Activated B cell treated with CpG ODN at 0.5 μM for 24 hours (primary cell): Measurements from ENCODE around the gene TNK1. TPM values are rescaled to one million over a fixed set of nuclear protein-coding genes. Genes with fewer than 3 reads are reported as not detected.
A peak's percentile ranks its signal among the peaks of the same experiment; 100 is the strongest.

Source experiments
- ATAC-seq: fragments of 200-7000 bp; cut with Tn5 transposase; one replicate; pipeline ENCODE4 v1.10.0; 2021; ENCODE audit warnings: low read depth, mild to moderate bottlenecking, moderate library complexity
- CTCF ChIA-PET: fragments of 350-600 bp; sonication (Branson Sonifier 250); formaldehyde crosslinking; loops from one replicate; lab custom pipeline; 2021; ENCODE audit warnings: antibody characterized with exemption; lab: Charles Lee
- POLR2A ChIA-PET: fragments of 350-600 bp; sonication (Branson Sonifier 250); formaldehyde crosslinking; loops from one replicate; lab custom pipeline; 2021; ENCODE audit warnings: antibody characterized with exemption; lab: Charles Lee
- DNase-seq: peaks from one replicate; pipeline ENCODE4 v3.0.0; 2022
- H3K27ac Mint-ChIP-seq: one replicate; pipeline ENCODE4 v1.8.0; 2020; ENCODE audit warnings: mixed read lengths
- H3K27me3 Mint-ChIP-seq: one replicate; pipeline ENCODE4 v1.8.0; 2021; ENCODE audit warnings: mixed read lengths
- H3K36me3 Mint-ChIP-seq: one replicate; pipeline ENCODE4 v1.8.0; 2021; ENCODE audit warnings: low read depth, mixed read lengths
- H3K4me1 Mint-ChIP-seq: one replicate; pipeline ENCODE4 v1.8.0; 2021; ENCODE audit warnings: mixed read lengths
- H3K4me3 Mint-ChIP-seq: one replicate; pipeline ENCODE4 v1.8.0; 2020; ENCODE audit warnings: mild to moderate bottlenecking, mixed read lengths
- H3K9me3 Mint-ChIP-seq: one replicate; pipeline ENCODE4 v1.8.0; 2020; ENCODE audit warnings: mixed read lengths
- intact Hi-C: fragments of 100-400 bp; cut with micrococcal nuclease; formaldehyde crosslinking; loops from one replicate; pipeline ENCODE4 v1.15.1; 2024
- total RNA-seq: library from RNA; stranded (reverse); gene quantifications from 2 replicates; pipeline ENCODE4 v1.2.3, GENCODE V29; 2022
- TF ChIP-seq, protein P1 (sequence below): fragments of 200-600 bp; IDR thresholded peaks from one replicate; pipeline ENCODE4 v1.8.0; 2022; ENCODE audit warnings: antibody characterized with exemption, mild to moderate bottlenecking

Gene TNK1
- total RNA-seq, 1 donor from 2014 or later, result 5.8 TPM

DNA sequence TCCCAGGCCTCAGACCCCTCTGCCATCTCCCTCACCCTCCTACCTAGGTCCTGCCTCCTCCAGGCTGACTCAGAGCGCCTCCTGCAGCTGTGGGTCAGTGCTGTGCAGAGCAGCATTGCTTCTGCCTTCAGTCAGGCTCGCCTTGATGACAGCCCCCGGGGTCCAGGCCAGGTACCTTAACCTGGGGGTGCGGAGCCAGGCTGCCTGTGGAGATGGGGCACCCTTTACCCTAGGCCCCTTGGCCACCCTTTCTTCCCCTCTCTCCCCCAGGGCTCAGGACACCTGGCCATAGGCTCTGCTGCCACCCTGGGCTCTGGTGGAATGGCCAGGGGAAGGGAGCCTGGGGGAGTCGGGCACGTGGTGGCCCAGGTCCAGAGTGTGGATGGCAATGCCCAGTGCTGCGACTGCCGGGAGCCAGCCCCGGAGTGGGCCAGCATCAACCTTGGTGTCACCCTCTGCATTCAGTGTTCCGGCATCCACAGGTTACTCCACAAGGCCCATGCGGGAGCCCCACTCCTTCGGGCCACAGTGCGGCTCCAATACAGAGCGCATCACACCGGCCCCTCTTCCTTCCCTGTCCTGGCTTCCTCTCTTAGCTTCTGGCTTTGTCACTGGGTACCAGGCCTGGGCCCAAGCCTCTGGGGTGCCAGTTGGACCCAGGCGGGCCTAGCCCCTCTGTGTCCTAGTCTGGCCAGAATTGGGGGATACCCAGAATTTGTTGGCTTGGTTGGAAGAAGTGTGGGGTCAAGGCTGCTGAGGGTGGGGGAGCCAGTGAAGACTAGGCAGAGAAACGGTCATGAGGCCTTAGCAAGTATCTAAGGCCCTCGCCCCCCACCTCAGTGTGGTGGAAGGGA lies 33.9 kb upstream of the TNK1 start:
- ChIA-PET POLR2A (interaction anchor here (1.2 to 2.9 kb wide), 2 partner anchors 11 to 18 kb away, joined by 3 to 16 read pairs; partner anchors contain the start of genes ACAP1 and NEURL4), CTCF (interaction anchor here (0.8 to 3.9 kb wide), 5 partner anchors 11 to 334 kb away, joined by 3 to 21 read pairs (median 3); partner anchors contain the start of genes ACAP1, NEURL4 and RNASEK)
- TF ChIP-seq, protein P1, sequence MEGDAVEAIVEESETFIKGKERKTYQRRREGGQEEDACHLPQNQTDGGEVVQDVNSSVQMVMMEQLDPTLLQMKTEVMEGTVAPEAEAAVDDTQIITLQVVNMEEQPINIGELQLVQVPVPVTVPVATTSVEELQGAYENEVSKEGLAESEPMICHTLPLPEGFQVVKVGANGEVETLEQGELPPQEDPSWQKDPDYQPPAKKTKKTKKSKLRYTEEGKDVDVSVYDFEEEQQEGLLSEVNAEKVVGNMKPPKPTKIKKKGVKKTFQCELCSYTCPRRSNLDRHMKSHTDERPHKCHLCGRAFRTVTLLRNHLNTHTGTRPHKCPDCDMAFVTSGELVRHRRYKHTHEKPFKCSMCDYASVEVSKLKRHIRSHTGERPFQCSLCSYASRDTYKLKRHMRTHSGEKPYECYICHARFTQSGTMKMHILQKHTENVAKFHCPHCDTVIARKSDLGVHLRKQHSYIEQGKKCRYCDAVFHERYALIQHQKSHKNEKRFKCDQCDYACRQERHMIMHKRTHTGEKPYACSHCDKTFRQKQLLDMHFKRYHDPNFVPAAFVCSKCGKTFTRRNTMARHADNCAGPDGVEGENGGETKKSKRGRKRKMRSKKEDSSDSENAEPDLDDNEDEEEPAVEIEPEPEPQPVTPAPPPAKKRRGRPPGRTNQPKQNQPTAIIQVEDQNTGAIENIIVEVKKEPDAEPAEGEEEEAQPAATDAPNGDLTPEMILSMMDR, result no peak
- intact Hi-C loops, result no loop called here
- H3K27me3 Mint-ChIP-seq, result no peaks in the 10 kb centered on the region
- no peak overlapping the region for H3K4me3 Mint-ChIP-seq
- peaks cover 19% of the 10 kb centered on the region for H3K4me1 Mint-ChIP-seq
- no peak for ATAC-seq
- H3K36me3 Mint-ChIP-seq, result peaks cover 53% of the 10 kb centered on the region
- H3K9me3 Mint-ChIP-seq, result no peaks in the 10 kb centered on the region
- DNase-seq, result no peak
- no peak overlapping the region for H3K27ac Mint-ChIP-seq

DNA sequence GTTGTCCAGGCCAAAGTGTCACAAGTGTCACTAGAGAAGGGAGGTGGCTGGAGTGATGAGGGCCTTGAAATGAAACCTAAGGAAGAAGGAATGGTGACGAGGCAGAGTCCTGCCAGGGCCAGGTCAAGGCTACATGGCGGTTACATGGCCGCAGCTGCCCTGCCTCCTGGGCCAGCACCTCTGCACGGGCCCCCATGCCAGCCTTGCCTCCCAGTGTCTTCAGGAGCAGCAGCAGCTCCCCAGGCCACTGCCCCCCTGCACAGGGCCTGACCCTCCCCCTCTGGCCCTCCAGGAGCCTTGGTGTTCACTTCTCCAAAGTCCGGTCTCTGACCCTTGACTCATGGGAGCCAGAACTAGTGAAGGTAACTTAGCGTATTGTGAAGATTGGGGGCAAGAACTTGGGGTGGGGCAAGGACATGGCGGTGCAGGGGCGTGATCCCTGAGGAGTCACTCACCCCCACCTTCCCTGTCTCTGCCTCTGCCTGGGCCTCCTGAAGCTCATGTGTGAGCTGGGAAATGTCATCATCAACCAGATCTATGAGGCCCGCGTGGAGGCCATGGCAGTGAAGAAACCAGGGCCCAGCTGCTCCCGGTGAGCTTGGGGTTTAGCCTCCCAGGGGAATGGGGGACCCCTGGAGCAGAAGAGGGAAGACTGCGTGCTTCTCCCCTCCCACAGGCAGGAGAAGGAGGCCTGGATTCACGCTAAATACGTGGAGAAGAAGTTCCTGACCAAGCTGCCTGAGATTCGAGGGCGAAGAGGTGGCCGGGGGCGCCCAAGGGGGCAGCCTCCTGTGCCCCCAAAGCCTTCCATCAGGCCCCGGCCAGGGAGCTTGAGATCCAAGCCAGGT lies 33.0 kb upstream of the TNK1 start:
- H3K36me3 Mint-ChIP-seq, result peaks cover 49% of the 10 kb centered on the region
- TF ChIP-seq, protein P1, result no peak
- H3K4me1 Mint-ChIP-seq, result peaks cover 25% of the 10 kb centered on the region
- ATAC-seq (no peak), DNase-seq (no peak)
- intact Hi-C loops, result no loop called here
- no peaks in the 10 kb centered on the region for H3K27me3 Mint-ChIP-seq
- peak overlapping the region; percentile 24 for H3K27ac Mint-ChIP-seq
- ChIA-PET POLR2A (interaction anchor here (1.0 to 5.1 kb wide), 3 partner anchors 11 to 67 kb away, joined by 3 to 48 read pairs (median 5); partner anchors contain the start of genes ACAP1 and NEURL4), CTCF (interaction anchor here (1.2 to 1.3 kb wide), 2 partner anchors 23 to 26 kb away, joined by 3 read pairs; no protein-coding TSS in a partner anchor)
- H3K9me3 Mint-ChIP-seq, result no peaks in the 10 kb centered on the region
- no peak overlapping the region for H3K4me3 Mint-ChIP-seq

DNA sequence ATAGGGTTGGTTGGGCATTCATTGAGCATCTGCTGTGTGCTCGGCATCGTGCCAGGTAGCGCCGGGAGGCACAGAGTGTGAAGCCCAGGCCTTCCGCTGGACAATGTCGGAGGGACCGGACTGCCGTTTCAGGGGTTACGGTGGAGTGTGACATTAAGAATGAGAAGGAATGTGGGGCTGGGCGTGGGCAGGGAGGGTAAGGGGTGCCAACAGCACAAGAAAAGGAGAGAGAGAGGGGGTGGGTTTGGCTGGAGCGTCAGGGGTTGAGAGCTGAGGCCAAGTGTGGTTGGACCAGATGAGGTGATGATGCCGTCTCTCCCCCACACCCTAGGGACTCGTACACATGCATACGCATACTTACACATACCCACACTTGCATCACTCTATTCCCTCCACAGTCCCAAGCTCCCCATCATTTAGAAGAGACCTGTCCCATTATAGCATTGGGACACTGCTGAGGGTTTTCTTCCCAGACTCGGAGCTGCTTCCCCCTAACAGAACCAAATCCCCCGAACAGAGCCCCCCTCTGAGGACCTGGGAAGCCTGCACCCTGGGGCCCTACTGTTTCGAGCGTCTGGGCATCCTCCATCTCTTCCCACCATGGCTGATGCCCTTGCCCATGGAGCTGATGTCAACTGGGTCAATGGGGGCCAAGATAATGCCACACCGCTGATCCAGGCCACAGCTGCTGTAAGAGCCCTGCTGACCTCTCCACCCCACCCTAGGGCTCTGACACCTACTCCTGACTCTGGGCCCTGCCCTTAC lies 32.2 kb upstream of the TNK1 start:
- ATAC-seq, result no peak
- Mint-ChIP-seq H3K27me3 (no peaks in the 10 kb centered on the region), H3K4me3 (no peak overlapping the region), H3K4me1 (peaks cover 31% of the 10 kb centered on the region), H3K36me3 (peaks cover 41% of the 10 kb centered on the region), H3K9me3 (no peaks in the 10 kb centered on the region), H3K27ac (peak overlapping the region; percentile 14)
- ChIA-PET CTCF (interaction anchor here (0.7 to 1.3 kb wide), 3 partner anchors 24 to 53 kb away, joined by 3 read pairs; no protein-coding TSS in a partner anchor), POLR2A (interaction anchor here (0.6 to 5.1 kb wide), 7 partner anchors 12 to 212 kb away, joined by 3 to 48 read pairs (median 3); partner anchors contain the start of genes ACAP1 and NEURL4)
- DNase-seq, result no peak
- intact Hi-C loops, result no loop called here
- TF ChIP-seq, protein P1, result no peak

DNA sequence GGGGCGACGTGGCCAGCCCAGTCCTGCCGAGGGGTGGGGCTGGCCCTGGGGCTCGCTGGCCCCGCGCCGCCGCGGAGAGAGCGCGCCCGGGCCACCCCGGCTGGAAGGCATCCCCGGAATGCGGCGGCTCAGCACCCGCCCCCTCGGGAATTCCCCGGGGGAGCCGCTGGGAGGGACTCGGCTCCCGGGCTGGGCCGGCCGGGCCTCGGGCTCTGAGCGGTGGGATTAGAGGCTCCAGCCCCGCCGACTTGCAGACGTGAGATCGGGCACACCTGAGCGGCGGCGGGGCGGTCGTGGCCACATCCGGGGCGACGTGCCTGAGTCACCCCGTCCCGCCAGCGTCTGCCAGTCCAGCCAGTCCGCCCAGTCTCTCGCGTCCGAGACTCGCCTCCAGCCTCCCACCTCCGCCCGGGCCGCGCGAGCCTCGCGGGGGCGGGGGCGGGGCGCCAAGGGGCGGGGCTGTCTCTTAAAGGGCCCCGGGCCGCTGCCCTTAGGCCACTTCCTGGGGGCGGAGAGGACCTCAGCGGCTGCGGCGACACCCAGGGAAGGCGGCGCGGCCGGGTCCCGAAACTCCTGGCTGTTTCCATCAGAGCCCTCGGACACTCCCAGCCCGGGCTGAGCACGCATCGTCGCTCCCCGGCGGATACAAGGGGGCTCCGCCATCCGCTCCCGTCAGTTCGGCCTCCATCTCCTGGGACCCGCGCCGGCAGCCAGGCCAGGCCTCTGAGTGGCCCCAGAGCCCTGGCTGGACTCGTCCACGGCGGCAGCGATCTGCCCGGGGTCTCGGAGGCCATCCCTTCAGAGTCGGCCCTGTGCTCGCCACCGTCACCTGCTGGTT lies 29.0 kb upstream of the TNK1 start, which contains the start of gene KCTD11:
Gene KCTD11, plus strand, starts transcription at position 498 of the 838 bp plus-strand sequence.
- peak within 1 kb of the TSS; percentile 87 for H3K4me3 Mint-ChIP-seq
- no peaks in the 10 kb centered on the region for H3K27me3 Mint-ChIP-seq
- peak within 1 kb of the TSS; percentile 87 for H3K27ac Mint-ChIP-seq
- CTCF ChIA-PET, result interaction anchor here (0.6 to 2.0 kb wide), 10 partner anchors 13 to 335 kb away, joined by 3 to 13 read pairs (median 3); partner anchors contain the start of genes ACAP1, NEURL4, SLC2A4 and TP53
- TF ChIP-seq, protein P1, result no peak
- POLR2A ChIA-PET, result interaction anchor here (0.7 to 5.1 kb wide), 12 partner anchors 15 to 208 kb away, joined by 3 to 48 read pairs (median 5); partner anchors contain the start of genes ACAP1, GPS2, NEURL4 and POLR2A
- intact Hi-C loops, result loop anchor here (1.0 to 5.0 kb wide), 11 partner anchors 23 to 336 kb away; partner anchors contain the start of genes ACADVL, DLG4, EIF5A and NEURL4
- peaks cover 22% of the 10 kb centered on the region for H3K36me3 Mint-ChIP-seq
- peak; percentile 63 for ATAC-seq
- H3K9me3 Mint-ChIP-seq, result no peaks in the 10 kb centered on the region
- peak; percentile 78 for DNase-seq
- H3K4me1 Mint-ChIP-seq, result peaks cover 42% of the 10 kb centered on the region
